ENCODE results near the gene TRAPPC2B.

- TF ChIP-seq CTCF (conservative IDR thresholded peaks at IDR 0.05; ENCODE audit: low read depth, low read length) (no peak), EZH2 (IDR thresholded peaks at IDR 0.05; ENCODE audit: low read length, unreplicated experiment) (no peak)
Observed at GRCh38 chr19:57324992-57325391, 38.4 kb upstream of the TRAPPC2B start.

All from PC-3 (cell line).